Endothelial cell of umbilical vein (primary cell): Measurements from ENCODE around the gene MYO16. TPM values are rescaled to one million over a fixed set of nuclear protein-coding genes. Genes with fewer than 3 reads are reported as not detected.

Experiments
- BruUV-seq: library from RNA; stranded (reverse); fragments of 400-500 nt; replicated peaks from 2 replicates; lab custom pipeline; 2021; lab: Mats Ljungman, UMichigan
- CTCF ChIA-PET: fragments of 300-600, 350-600 bp; sonication (Branson Sonifier 250); formaldehyde crosslinking; loops from one replicate; lab custom pipeline; 2021; ENCODE audit warnings: antibody characterized with exemption, inconsistent platforms; lab: Charles Lee
- POLR2A ChIA-PET: fragments of 300-600, 350-600 bp; sonication (Branson Sonifier 250); formaldehyde crosslinking; loops from one replicate; lab custom pipeline; 2021; ENCODE audit warnings: antibody characterized with exemption, inconsistent platforms; lab: Charles Lee
- DNase-seq: peaks from one replicate; pipeline ENCODE4 v3.0.0-alpha.2; 2011; ENCODE audit warnings: low read depth, low spot score
- FAIRE-seq: peaks from 2 replicates; lab custom pipeline; 2011; peaks lifted over from hg19 to GRCh38; lab: Jason Lieb, UNC
- H2AFZ ChIP-seq: 2 replicates; pipeline ENCODE4 v1.6.0; 2012; ENCODE audit warnings: low read depth, low read length, control low read depth, inconsistent platforms
- H3K27ac ChIP-seq: 2 replicates; pipeline ENCODE4 v1.5.1; 2011; ENCODE audit warnings: low read depth, mild to moderate bottlenecking, control low read depth, low read length, moderate library complexity; ENCODE audit not compliant: insufficient read depth
- H3K27me3 ChIP-seq, 2 experiments: 2 replicates each; pipeline versions ENCODE4 v1.6.0 to v1.6.1; 2011; ENCODE audit warnings: low read length in 2 of 2, mixed read lengths in 1 of 2; ENCODE audit not compliant: control insufficient read depth in 2 of 2, insufficient read depth in 2 of 2
- H3K36me3 ChIP-seq, 2 experiments: 2 replicates in 1 of 2; 3 replicates in 1 of 2; pipeline ENCODE4 v1.5.1; 2011; ENCODE audit warnings: low read length in 2 of 2, mild to moderate bottlenecking in 1 of 2, moderate library complexity in 1 of 2; ENCODE audit not compliant: control insufficient read depth in 2 of 2, insufficient read depth in 2 of 2; ENCODE audit errors: extremely low read depth in 1 of 2
- H3K4me1 ChIP-seq: 3 replicates; pipeline ENCODE4 v1.5.1; 2011; ENCODE audit warnings: mild to moderate bottlenecking, low read length; ENCODE audit not compliant: control insufficient read depth, insufficient read depth; ENCODE audit errors: extremely low read depth
- H3K4me2 ChIP-seq: 2 replicates; pipeline ENCODE4 v1.6.1; 2011; ENCODE audit warnings: low read length, control low read depth, mixed read lengths; ENCODE audit not compliant: insufficient read depth
- H3K4me3 ChIP-seq, 3 experiments: fragments of 200-600 bp in 1 of 3; sonication (generic), shearing (Covaris generic) in 1 of 3; replicated peaks in 1 of 3; 2 replicates each; pipeline ENCODE4 v1.5.1; 2011 to 2016; ENCODE audit warnings: control low read depth in 3 of 3, low read length in 3 of 3, mild to moderate bottlenecking in 2 of 3, inconsistent platforms in 1 of 3, low read depth in 1 of 3, moderate library complexity in 1 of 3; ENCODE audit not compliant: insufficient read depth in 1 of 3
- H3K79me2 ChIP-seq: 2 replicates; pipeline ENCODE4 v1.6.0; 2012; ENCODE audit warnings: low read length, inconsistent platforms; ENCODE audit not compliant: control insufficient read depth, insufficient read depth
- H3K9ac ChIP-seq: replicated peaks from 2 replicates; pipeline ENCODE3; 2011; ENCODE audit warnings: low read length, control low read depth; ENCODE audit not compliant: insufficient read depth; ENCODE audit errors: extremely low read depth
- H3K9me1 ChIP-seq: replicated peaks from 3 replicates; pipeline ENCODE4 v1.6.0; 2011; ENCODE audit warnings: mild to moderate bottlenecking, low read length; ENCODE audit not compliant: control insufficient read depth, insufficient read depth; ENCODE audit errors: extremely low read depth
- H3K9me3 ChIP-seq: replicated peaks from 2 replicates; pipeline ENCODE4 v1.5.1; 2012; ENCODE audit warnings: low read length, inconsistent platforms; ENCODE audit not compliant: control insufficient read depth, insufficient read depth
- H4K20me1 ChIP-seq: replicated peaks from 2 replicates; pipeline ENCODE3; 2011; ENCODE audit warnings: mild to moderate bottlenecking, low read length; ENCODE audit not compliant: control insufficient read depth, insufficient read depth; ENCODE audit errors: extremely low read depth
- CTCF ChIP-seq, 2 donors: IDR thresholded peaks; 1 replicate in 1 of 2; 2 replicates in 1 of 2; pipeline ENCODE4 v1.5.1; 2011; ENCODE audit warnings: low read length in 2 of 2, mild to moderate bottlenecking in 2 of 2, moderate library complexity in 2 of 2, control low read depth in 1 of 2, inconsistent platforms in 1 of 2, low read depth in 1 of 2; ENCODE audit not compliant: insufficient read depth in 1 of 2; ENCODE audit errors: extremely low read depth in 1 of 2
- EZH2 ChIP-seq: IDR thresholded peaks from 2 replicates; pipeline ENCODE4 v1.6.1; 2012; ENCODE audit warnings: borderline replicate concordance, low read depth, mild to moderate bottlenecking, moderate library complexity, low read length, inconsistent platforms; ENCODE audit not compliant: severe bottlenecking
- FOS ChIP-seq: IDR thresholded peaks from 2 replicates; pipeline ENCODE4 v1.6.1; 2011; ENCODE audit warnings: mild to moderate bottlenecking, low read length, moderate library complexity, borderline replicate concordance; ENCODE audit not compliant: insufficient read depth
- GATA2 ChIP-seq: IDR thresholded peaks from 2 replicates; pipeline ENCODE4 v1.7.0; 2011; ENCODE audit warnings: low read depth, mild to moderate bottlenecking, moderate library complexity, mixed read lengths, low read length; ENCODE audit not compliant: insufficient read length, insufficient read depth
- JUN ChIP-seq: IDR thresholded peaks from 2 replicates; pipeline ENCODE4 v1.6.1; 2011; ENCODE audit warnings: borderline replicate concordance, low read depth; ENCODE audit not compliant: insufficient read length, insufficient read depth
- MAX ChIP-seq: IDR thresholded peaks from 2 replicates; pipeline ENCODE4 v1.6.1; 2011; ENCODE audit not compliant: insufficient read depth, insufficient read length
- MYC ChIP-seq: IDR thresholded peaks from one replicate; pipeline ENCODE4 v1.6.1; 2011; ENCODE audit warnings: mild to moderate bottlenecking, low read depth, low read length
- POLR2A ChIP-seq: IDR thresholded peaks from 2 replicates; pipeline ENCODE4 v1.6.1; 2012; ENCODE audit warnings: low read depth, mild to moderate bottlenecking, control low read depth, low read length
- POLR2AphosphoS5 ChIP-seq: IDR thresholded peaks from 2 replicates; pipeline ENCODE4 v1.6.1; 2012; ENCODE audit warnings: low read depth, mild to moderate bottlenecking, control low read depth, low read length, moderate library complexity; ENCODE audit not compliant: insufficient read depth
- dilution Hi-C: fragments of 300-500 bp; cut with MboI; formaldehyde crosslinking; loops from one replicate; pipeline ENCODE4 v1.15.0; 2019; ENCODE audit warnings: low sequenced_read_pairs; ENCODE audit not compliant: extremely low pct_ligation_motif_present
- intact Hi-C: fragments of 100-400 bp; cut with micrococcal nuclease; formaldehyde crosslinking; loops from one replicate; pipeline ENCODE4 v1.10.0; 2022
- polyA plus RNA-seq, 4 experiments: library from polyadenylated mRNA; depleted of rRNA in 3 of 4; stranded (reverse) in 3 of 4; unstranded in 1 of 4; fragments of >200 nt; gene quantifications; 2 replicates each; pipeline versions ENCODE4 v1.2.1 to v1.2.3, GENCODE V29; 2011 to 2012; ENCODE audit warnings: missing spikeins in 1 of 4
- total RNA-seq: library from RNA; stranded (reverse); gene quantifications from 2 replicates; pipeline ENCODE4 v1.2.3, GENCODE V29; 2021

The MYO16 gene
- total and polyA plus RNA-seq, 2 donors (not counting 3 experiments of a cell fraction or from before 2014, with no cell fraction given) = 0.03 to 0.04 TPM

- POLR2A ChIA-PET = no interaction called here
- DNase-seq = no peak
- CTCF ChIA-PET = no interaction called here
Observed at GRCh38 chr13:109196948-109197347, 567.5 kb downstream of the MYO16 start.

More at GRCh38 chr13:109196948-109197347, 567.5 kb downstream of the MYO16 start:
- intact Hi-C loops (no loop called here), dilution Hi-C loops (no loop called here)
- Histone ChIP-seq H3K9me3 (no peaks in the 10 kb centered on the region), H3K9ac (no peak overlapping the region), H3K4me3 (no peak overlapping the region), H3K79me2 (no peaks in the 10 kb centered on the region), H2AFZ (no peak overlapping the region), H3K27me3 (no peaks in the 10 kb centered on the region), H3K9me1 (no peaks in the 10 kb centered on the region), H3K4me1 (peaks cover 16% of the 10 kb centered on the region), H3K27ac (no peak overlapping the region), H3K36me3 (no peaks in the 10 kb centered on the region), H3K4me2 (no peak overlapping the region), H4K20me1 (no peaks in the 10 kb centered on the region)
- BruUV-seq = no TSS peak
- no peak for TF ChIP-seq POLR2AphosphoS5
- no peak for TF ChIP-seq MAX
- TF ChIP-seq POLR2A = no peak
- no peak for TF ChIP-seq CTCF (IDR thresholded peaks at IDR 0.05; ENCODE audit: extremely low read depth in 1 of 2, insufficient read depth in 1 of 2, low read depth in 1 of 2, low read length in 2 of 2)
- TF ChIP-seq GATA2 = no peak
- no peak for TF ChIP-seq FOS
- TF ChIP-seq EZH2 = no peak
- TF ChIP-seq JUN = no peak
- TF ChIP-seq MYC = no peak
- no peak for FAIRE-seq
